ENCODE results near the gene MRPL57.

GRCh38 chr13:21227917-21228316 is 51.5 kb downstream of the MRPL57 start:
- TF ChIP-seq CTCF (IDR thresholded peaks at IDR 0.05) (no peak), EZH2 (IDR thresholded peaks at IDR 0.05; ENCODE audit: borderline replicate concordance, insufficient read depth, low read depth, low read length, poor library complexity, severe bottlenecking) (no peak)

Measured in B cell (primary cell).